Colonic mucosa (tissue), 4 donors: Measurements from ENCODE around the gene CARD8. TPM values are rescaled to one million over a fixed set of nuclear protein-coding genes. Genes with fewer than 3 reads are reported as not detected.

ENCODE experiments used
- DNase-seq: peaks from one replicate; pipeline ENCODE4 v3.0.0-alpha.2; 2020
- H3K27ac ChIP-seq: fragments of 200-600 bp; one replicate; pipeline ENCODE4 v1.8.0; 2021
- H3K27me3 ChIP-seq: fragments of 200-600 bp; one replicate; pipeline ENCODE4 v1.8.0; 2021
- H3K36me3 ChIP-seq: fragments of 200-600 bp; one replicate; pipeline ENCODE4 v1.8.0; 2021
- H3K4me1 ChIP-seq: fragments of 200-600 bp; one replicate; pipeline ENCODE4 v1.8.0; 2021; ENCODE audit warnings: mild to moderate bottlenecking
- H3K4me3 ChIP-seq: fragments of 200-600 bp; one replicate; pipeline ENCODE4 v1.8.0; 2021
- H3K9ac ChIP-seq, 2 donors: one replicate each; pipeline ENCODE4 v1.7.0; 2013; ENCODE audit warnings: control low read depth in 2 of 2, low read depth in 2 of 2, low read length in 2 of 2
- H3K9me3 ChIP-seq: fragments of 200-600 bp; one replicate; pipeline ENCODE4 v1.8.0; 2021
- CTCF ChIP-seq: fragments of 200-600 bp; IDR thresholded peaks from one replicate; pipeline ENCODE4 v1.8.0; 2022; ENCODE audit warnings: antibody characterized with exemption, mild to moderate bottlenecking
- intact Hi-C: fragments of 100-400 bp; cut with DNase I; formaldehyde crosslinking; loops from one replicate; pipeline ENCODE4 v1.14.1; 2022
- total RNA-seq, 2 donors: library from RNA; stranded (reverse); fragmentation: NEBNext Ultra II Directional in 1 of 2; extraction: Animal tissue kit (Norgen Biotek cat#: 25700) in 1 of 2; gene quantifications; one replicate each; pipeline ENCODE4 v1.2.1, GENCODE V29; 2021
- donor health status: healthy.
- donor health status: DM: no; HTN: no; CAD: no.
- donor health status: DM: no; HTN: no; CAD: no.

Gene CARD8
- total RNA-seq: 10 to 100 TPM; 17.9 to 20.3 TPM

- H3K4me1 ChIP-seq: peaks cover 6% of the 10 kb centered on the region
- no peaks in the 10 kb centered on the region for H3K27me3 ChIP-seq
- no peaks in the 10 kb centered on the region for H3K36me3 ChIP-seq
- H3K9ac ChIP-seq: peak within 1 kb of the TSS; percentile 79 to 90
- no peak for TF ChIP-seq CTCF
- H3K9me3 ChIP-seq: no peaks in the 10 kb centered on the region
- H3K27ac ChIP-seq: peak within 1 kb of the TSS; percentile 97
- peak within 1 kb of the TSS; percentile 54 for H3K4me3 ChIP-seq
- peak; percentile 86 for DNase-seq
- intact Hi-C loops: no loop called here
Measured at GRCh38 chr19:48255376-48256303, at the start of gene CARD8. TSS of gene CARD8 (minus strand) at chr19:48255912. CDS start at chr19:48241020, 14,892 bp downstream.

- TF ChIP-seq CTCF: no peak
- intact Hi-C loops: no loop called here
- no peaks in the 10 kb centered on the region for H3K9me3 ChIP-seq
- H3K27me3 ChIP-seq: no peaks in the 10 kb centered on the region
- no peak overlapping the region for H3K27ac ChIP-seq
- H3K9ac ChIP-seq: no peak overlapping the region
- no peaks in the 10 kb centered on the region for H3K36me3 ChIP-seq
- no peak for DNase-seq
- no peaks in the 10 kb centered on the region for H3K4me1 ChIP-seq
- H3K4me3 ChIP-seq: no peak overlapping the region
Measured at GRCh38 chr19:48303866-48304265, 48.2 kb upstream of the CARD8 start.

GRCh38 chr19:48303367-48303766 lies 47.7 kb upstream of the CARD8 start:
- Histone ChIP-seq H3K4me3 (no peak overlapping the region), H3K27ac (no peak overlapping the region), H3K9me3 (no peaks in the 10 kb centered on the region), H3K9ac (no peak overlapping the region), H3K4me1 (no peaks in the 10 kb centered on the region), H3K27me3 (no peaks in the 10 kb centered on the region), H3K36me3 (no peaks in the 10 kb centered on the region)
- intact Hi-C loops: no loop called here
- no peak for TF ChIP-seq CTCF
- DNase-seq: no peak

- Histone ChIP-seq H3K4me1 (no peaks in the 10 kb centered on the region), H3K9ac (no peak overlapping the region), H3K36me3 (no peaks in the 10 kb centered on the region), H3K27me3 (no peaks in the 10 kb centered on the region), H3K27ac (no peak overlapping the region), H3K9me3 (no peaks in the 10 kb centered on the region), H3K4me3 (no peak overlapping the region)
- no peak for DNase-seq
- intact Hi-C loops: no loop called here
- TF ChIP-seq CTCF: no peak
Measured at GRCh38 chr19:48302600-48302959, 46.9 kb upstream of the CARD8 start.

GRCh38 chr19:48301886-48302599 lies 46.3 kb upstream of the CARD8 start:
- no peaks in the 10 kb centered on the region for H3K9me3 ChIP-seq
- no peak for TF ChIP-seq CTCF
- no peak for DNase-seq
- no peaks in the 10 kb centered on the region for H3K27me3 ChIP-seq
- intact Hi-C loops: no loop called here
- no peak overlapping the region for H3K27ac ChIP-seq
- no peak overlapping the region for H3K4me3 ChIP-seq
- H3K9ac ChIP-seq: no peak overlapping the region
- H3K4me1 ChIP-seq: no peaks in the 10 kb centered on the region
- H3K36me3 ChIP-seq: no peaks in the 10 kb centered on the region
